Spinal cord (tissue), 10 donors: ENCODE measurements around the gene BMF. TPM values are rescaled to one million over a fixed set of nuclear protein-coding genes. Genes with fewer than 3 reads are reported as not detected.

Experiments
- DNase-seq, 6 donors: peaks; one replicate each; pipeline versions ENCODE4 v3.0.0 to v3.0.0-alpha.2; 2013 to 2015; ENCODE audit warnings: low spot score in 6 of 6, low read depth in 4 of 6
- H3K27ac ChIP-seq: one replicate; pipeline ENCODE4 v1.5.1; 2013; ENCODE audit warnings: low read depth, low read length, control low read depth
- H3K27me3 ChIP-seq: one replicate; pipeline ENCODE4 v1.6.1; 2013; ENCODE audit warnings: low read length; ENCODE audit not compliant: control insufficient read depth, insufficient read depth
- H3K36me3 ChIP-seq: one replicate; pipeline ENCODE4 v1.6.1; 2013; ENCODE audit warnings: low read length; ENCODE audit not compliant: control insufficient read depth, insufficient read depth
- H3K4me1 ChIP-seq: one replicate; pipeline ENCODE4 v1.6.1; 2013; ENCODE audit warnings: low read length; ENCODE audit not compliant: control insufficient read depth, insufficient read depth
- H3K4me3 ChIP-seq: one replicate; pipeline ENCODE4 v1.5.1; 2013; ENCODE audit warnings: low read depth, low read length, control low read depth
- H3K9me3 ChIP-seq: one replicate; pipeline ENCODE4 v1.6.1; 2013; ENCODE audit warnings: low read length; ENCODE audit not compliant: control insufficient read depth, insufficient read depth
- WGBS: methylation state at CpG from one replicate; pipeline ENCODE4 v1.1.5; 2013; ENCODE audit warnings: missing lambda C conversion rate; ENCODE audit not compliant: insufficient coverage; 5-methylcytosine and 5-hydroxymethylcytosine counted together
- polyA plus RNA-seq, 2 donors: library from polyadenylated mRNA; unstranded; fragments of 120-200 nt; gene quantifications; one replicate each; pipeline ENCODE4 v1.2.1, GENCODE V29; 2013; ENCODE audit not compliant: insufficient read length in 2 of 2
- total RNA-seq, 2 donors: library from RNA; depleted of rRNA in 1 of 2; stranded (reverse); fragments of 120-200 nt in 1 of 2; fragments of >200 nt in 1 of 2; gene quantifications; one replicate each; pipeline versions ENCODE4 v1.2.3 to v1.2.4, GENCODE V29; 2013 to 2014
- donor health status: healthy.

BMF gene
- total and polyA plus RNA-seq, 4 donors, result 4.6 to 10.3 (median 7.9) TPM

DNA sequence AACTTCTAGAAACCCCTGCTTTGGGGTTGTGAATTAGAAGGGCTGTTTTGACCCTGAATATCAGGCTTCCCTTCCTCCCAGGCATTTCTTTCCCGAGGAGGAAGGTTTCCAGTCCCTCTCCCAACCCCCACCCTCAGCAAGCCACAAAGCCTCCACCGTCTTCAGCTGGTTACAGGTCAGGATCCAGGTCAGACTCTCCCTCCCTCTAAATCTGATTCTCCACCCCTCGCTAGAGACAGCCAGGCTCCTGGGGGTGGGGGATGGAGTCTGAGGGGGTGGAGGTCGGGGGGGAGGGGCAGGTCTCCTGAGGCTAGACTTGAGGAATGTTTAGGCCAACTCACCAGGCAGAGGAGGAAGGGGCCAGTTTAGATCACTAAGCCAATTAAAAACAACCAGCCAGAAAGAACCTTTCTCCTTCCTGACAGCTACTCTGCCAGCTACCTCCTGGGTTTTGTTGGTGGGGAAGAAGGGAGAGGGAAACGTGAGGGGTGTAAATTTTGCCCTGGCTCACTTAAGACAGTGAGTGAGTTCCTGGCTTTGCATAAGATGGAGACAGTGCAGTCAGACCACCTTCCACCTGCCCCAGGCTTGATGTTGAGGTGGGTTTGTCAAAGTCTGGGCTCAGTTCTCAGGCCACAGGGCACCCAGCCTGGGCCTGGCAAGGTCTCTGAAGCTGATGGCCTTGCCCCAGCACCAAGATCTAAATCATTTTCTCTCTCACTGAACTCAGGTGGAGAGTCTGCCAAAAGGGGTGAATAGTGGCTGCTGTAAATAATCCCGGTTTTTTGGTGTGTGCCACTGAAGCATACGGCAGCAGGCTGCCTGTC lies 19.5 kb downstream of the BMF start:
- no peak overlapping the region for H3K27ac ChIP-seq
- 56% methylated on average over 2 of the region's 7 CpGs for WGBS
- no peak overlapping the region for H3K4me3 ChIP-seq
- peaks cover 66% of the 10 kb centered on the region for H3K4me1 ChIP-seq
- peaks cover under 1% of the 10 kb centered on the region for H3K27me3 ChIP-seq
- H3K36me3 ChIP-seq, result peaks cover 4% of the 10 kb centered on the region
- no peak for DNase-seq
- no peaks in the 10 kb centered on the region for H3K9me3 ChIP-seq

DNA sequence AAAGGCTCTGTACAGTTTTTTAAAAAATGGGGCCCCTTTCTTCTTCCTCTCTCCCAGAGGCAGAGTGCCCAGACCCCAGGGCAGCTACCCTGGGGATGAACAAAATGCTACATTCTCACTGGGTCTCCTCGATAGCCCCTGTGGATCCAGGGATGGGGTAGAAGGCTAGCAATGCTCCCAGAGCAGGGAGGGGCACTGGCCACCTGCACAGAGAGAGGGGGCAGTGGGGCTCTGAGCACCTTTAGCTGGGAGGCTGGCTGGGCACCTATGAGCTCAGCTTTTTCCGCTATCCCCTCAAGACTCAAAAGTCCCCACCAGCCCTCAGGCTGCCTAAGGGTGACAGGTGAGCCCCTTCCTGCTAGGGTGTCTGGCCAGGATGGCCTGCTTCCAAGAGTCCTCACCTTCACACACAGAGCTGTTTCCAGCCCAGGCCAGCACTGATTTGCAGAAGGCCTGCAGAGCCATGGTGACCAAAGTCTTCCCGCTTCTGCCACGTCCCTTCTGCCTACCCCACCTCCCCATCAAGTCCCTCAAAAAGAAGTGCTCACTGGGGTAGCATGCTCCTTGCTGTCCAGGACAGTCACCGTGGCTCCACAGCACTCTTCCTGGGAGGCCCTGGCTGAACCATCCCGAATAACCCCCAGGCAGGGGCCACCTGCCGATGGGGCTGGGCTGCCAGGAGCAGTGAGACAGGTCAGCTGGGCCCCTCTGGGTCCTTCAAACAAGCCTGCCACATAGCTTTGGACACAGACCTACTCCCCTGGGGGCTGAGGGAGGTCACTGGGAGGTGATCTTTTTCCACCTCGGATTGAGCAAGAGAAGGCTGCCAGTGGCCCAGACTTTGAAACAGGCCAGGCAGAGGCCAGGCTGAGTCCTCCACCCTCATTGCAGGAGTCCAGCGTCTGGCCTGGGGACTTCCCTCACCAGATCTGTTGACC lies 20.4 kb downstream of the BMF start:
- peaks cover 62% of the 10 kb centered on the region for H3K4me1 ChIP-seq

DNA sequence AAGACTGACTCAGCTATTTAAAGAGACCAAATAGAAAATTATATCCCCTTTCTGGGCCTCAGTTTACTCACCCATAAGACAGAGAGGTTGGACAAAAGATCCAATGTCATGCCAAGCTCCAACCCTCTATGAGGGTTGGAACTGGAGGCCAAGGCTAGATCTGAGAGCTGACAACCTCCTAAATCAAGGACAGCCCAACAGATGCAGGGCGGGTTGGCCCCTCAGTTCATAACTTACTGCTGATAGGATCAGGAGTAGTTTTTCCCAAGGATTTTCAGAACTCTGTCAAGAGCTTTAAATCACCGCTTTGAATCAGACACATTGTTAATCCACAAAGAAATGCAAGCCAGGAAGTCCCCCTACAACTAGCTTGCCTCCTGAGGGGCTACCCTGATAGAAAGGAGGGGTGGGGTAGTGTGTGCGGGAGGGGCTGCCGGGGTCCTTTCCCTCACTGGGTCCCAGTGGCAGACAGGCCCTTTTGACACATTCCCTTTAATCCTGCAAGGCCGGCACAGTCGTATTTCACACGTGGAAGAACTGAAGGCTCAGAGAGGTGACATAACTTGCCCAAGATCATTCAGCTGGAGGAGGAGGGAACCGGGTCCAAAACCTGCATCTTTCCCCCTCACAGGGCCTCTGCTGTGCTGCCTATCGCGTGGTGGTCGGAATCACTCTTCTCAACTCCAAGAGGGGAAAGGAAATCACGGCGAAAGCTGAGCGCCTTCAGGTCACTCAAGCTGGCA lies 21.4 kb downstream of the BMF start:
- Histone ChIP-seq H3K36me3 (peaks cover 4% of the 10 kb centered on the region), H3K4me3 (no peak overlapping the region), H3K27me3 (peaks cover 4% of the 10 kb centered on the region), H3K9me3 (no peaks in the 10 kb centered on the region), H3K27ac (no peak overlapping the region), H3K4me1 (peaks cover 57% of the 10 kb centered on the region)
- WGBS, result 37% methylated on average over 3 of the region's 14 CpGs
- no peak for DNase-seq

More for the DNA sequence above, 20.4 kb downstream of the BMF start:
- peaks cover 4% of the 10 kb centered on the region for H3K36me3 ChIP-seq
- DNase-seq, result no peak
- 58% methylated on average over 8 of the region's 9 CpGs for whole genome bisulfite sequencing
- H3K9me3 ChIP-seq, result no peaks in the 10 kb centered on the region
- no peaks in the 10 kb centered on the region for H3K27me3 ChIP-seq
- H3K27ac ChIP-seq, result peak overlapping the region; percentile 37
- H3K4me3 ChIP-seq, result no peak overlapping the region

DNA sequence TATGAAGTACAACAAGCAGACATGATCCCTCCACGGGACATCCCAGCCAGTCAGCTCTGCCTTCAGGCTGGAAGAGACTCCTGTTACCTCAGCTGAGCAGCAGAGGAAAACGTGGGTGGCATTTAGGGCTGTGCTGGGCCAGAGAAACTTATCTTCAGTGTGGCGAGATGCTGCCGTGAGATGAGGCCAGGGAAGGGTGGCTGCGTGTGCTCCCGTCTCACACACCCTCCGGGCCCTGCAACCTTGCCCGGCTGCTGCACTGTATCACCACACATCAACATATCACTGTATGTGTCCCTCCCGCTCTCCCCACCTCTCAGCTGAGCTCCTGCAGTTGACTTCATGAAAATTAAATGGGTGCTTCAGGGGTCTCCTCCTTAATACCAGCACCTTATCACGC lies 23.4 kb downstream of the BMF start:
- DNase-seq, result no peak
- Histone ChIP-seq H3K4me3 (no peak overlapping the region), H3K9me3 (no peaks in the 10 kb centered on the region), H3K4me1 (peaks cover 44% of the 10 kb centered on the region), H3K27me3 (peaks cover 6% of the 10 kb centered on the region), H3K36me3 (no peaks in the 10 kb centered on the region), H3K27ac (no peak overlapping the region)
- 63% methylated on average over 2 of the region's 10 CpGs for whole genome bisulfite sequencing

DNA sequence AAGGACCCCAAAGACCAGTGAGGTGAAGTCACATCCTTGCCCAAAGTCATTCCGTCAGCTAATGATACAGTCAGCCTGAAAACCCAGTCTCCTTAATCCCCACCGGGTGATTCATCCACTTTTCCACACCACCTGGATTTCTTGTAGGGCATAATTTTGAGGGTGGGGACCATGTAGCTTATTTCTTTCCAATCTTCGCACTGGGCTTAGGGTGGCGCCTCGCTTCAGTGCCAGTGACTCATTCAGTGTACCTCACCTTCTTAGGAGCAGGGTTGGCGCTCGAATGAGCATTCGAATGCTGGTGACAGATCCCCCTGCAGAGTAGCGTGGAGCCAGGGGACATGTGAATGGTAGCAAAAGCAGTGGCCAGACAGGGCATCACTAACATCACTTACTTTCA lies 24.0 kb downstream of the BMF start:
- Histone ChIP-seq H3K4me3 (no peak overlapping the region), H3K27me3 (peaks cover 8% of the 10 kb centered on the region), H3K36me3 (no peaks in the 10 kb centered on the region), H3K27ac (no peak overlapping the region), H3K9me3 (no peaks in the 10 kb centered on the region), H3K4me1 (peaks cover 39% of the 10 kb centered on the region)
- WGBS, result 100% methylated on average over 5 of the region's 9 CpGs
- no peak for DNase-seq

DNA sequence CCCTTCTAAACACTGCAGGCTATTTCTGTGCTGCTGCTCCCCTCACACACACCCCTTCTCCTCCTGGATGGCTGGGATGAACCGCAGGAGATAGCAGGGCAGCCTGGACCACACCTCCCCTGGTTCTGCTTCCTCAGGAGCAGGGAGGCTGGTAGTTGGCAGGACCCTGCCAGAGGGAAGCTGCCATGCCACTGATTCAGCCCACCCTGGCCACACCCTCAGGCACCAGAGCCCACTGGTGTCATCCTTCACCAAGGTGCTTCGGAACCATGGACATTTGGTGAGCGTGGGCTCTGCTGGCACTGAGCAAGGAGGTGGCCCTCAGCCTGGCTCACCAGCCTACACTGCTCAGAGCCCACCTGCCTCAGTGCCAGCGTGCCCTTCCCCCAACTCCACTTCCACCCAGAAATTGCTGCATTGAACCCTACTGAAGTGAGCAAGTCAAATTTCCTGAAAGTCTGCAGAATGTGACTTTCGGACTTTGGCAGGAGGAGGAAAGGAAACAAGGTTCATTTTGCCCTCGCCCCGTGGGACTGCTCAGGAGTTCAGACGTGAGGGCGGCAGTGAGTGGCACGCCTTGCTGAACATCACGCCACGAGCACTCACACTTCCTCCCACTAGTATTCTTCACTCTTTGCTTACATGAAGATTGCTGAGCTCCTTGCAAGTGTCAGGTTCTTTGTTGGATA lies 26.3 kb downstream of the BMF start:
- 79% methylated on average over 8 of the region's 12 CpGs for WGBS
- Histone ChIP-seq H3K4me3 (peak overlapping the region; percentile 29), H3K36me3 (no peaks in the 10 kb centered on the region), H3K27me3 (peaks cover 8% of the 10 kb centered on the region), H3K27ac (peak overlapping the region; percentile 92), H3K4me1 (peaks cover 18% of the 10 kb centered on the region), H3K9me3 (no peaks in the 10 kb centered on the region)
- DNase-seq, result no peak

DNA sequence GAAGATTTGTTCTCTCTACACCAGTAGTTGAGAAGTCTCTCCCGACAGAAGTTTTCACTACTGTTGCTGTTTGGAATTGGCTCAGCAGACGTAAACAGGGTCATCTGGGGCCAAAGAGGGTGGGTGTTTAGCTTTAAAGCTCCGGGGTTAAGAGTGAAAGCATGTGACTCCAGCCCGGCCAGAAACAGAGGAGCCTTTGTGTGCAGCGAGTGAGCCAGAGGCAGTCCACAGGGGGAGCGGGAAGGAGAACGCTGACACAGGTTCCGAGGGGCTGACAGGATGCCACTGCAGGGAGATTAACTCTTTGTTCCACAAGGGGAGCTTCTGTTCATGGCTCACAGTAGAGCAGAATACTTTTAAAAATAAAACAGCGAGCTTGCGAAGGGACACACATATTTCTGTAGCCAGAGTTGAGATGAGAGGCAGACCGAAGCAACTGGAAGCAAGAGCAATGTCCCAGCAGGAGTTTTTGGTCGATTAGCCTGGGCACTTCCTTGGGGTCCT lies 26.9 kb downstream of the BMF start:
- Histone ChIP-seq H3K27me3 (peaks cover 8% of the 10 kb centered on the region), H3K4me3 (peak overlapping the region; percentile 29), H3K9me3 (no peaks in the 10 kb centered on the region), H3K4me1 (peaks cover 16% of the 10 kb centered on the region), H3K27ac (peak overlapping the region; percentile 92), H3K36me3 (no peaks in the 10 kb centered on the region)
- WGBS, result under 1% methylated on average over 12 of the region's 12 CpGs
- DNase-seq, result peak in 4 of 6 donors; percentile 67 to 91 (median 78)

DNA sequence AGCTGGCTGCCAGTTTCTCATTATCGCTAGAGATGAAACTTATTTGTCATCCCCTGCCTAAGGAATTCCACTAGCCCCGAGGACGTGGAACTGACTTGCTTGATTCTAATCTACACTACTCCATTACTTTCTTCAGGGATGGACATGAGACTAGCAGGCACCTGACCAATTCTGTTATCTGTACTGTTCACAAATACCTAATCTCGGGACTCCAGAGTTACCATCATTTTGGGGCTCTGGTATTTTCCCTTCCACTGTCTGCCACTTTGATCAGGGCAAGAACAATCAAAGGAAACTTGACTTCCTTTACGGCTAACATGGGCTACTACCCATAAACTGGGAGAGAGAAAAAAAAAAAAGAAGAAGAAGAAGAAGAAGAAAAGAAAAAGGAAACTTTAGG lies 27.8 kb downstream of the BMF start:
- no peaks in the 10 kb centered on the region for H3K9me3 ChIP-seq
- 61% methylated on average over 3 of the region's 5 CpGs for WGBS
- no peak for DNase-seq
- H3K27ac ChIP-seq, result peak overlapping the region; percentile 92
- peaks cover 8% of the 10 kb centered on the region for H3K27me3 ChIP-seq
- H3K36me3 ChIP-seq, result no peaks in the 10 kb centered on the region
- H3K4me3 ChIP-seq, result peak overlapping the region; percentile 29
- peaks cover 16% of the 10 kb centered on the region for H3K4me1 ChIP-seq
